Colonic mucosa (tissue), 4 donors: ENCODE results near the gene HDC. TPM values are rescaled to one million over a fixed set of nuclear protein-coding genes. Genes with fewer than 3 reads are reported as not detected.

Experiments used
- DNase-seq: peaks from one replicate; pipeline ENCODE4 v3.0.0-alpha.2; 2020
- H3K27ac ChIP-seq: fragments of 200-600 bp; one replicate; pipeline ENCODE4 v1.8.0; 2021
- H3K27me3 ChIP-seq: fragments of 200-600 bp; one replicate; pipeline ENCODE4 v1.8.0; 2021
- H3K36me3 ChIP-seq: fragments of 200-600 bp; one replicate; pipeline ENCODE4 v1.8.0; 2021
- H3K4me1 ChIP-seq: fragments of 200-600 bp; one replicate; pipeline ENCODE4 v1.8.0; 2021; ENCODE audit warnings: mild to moderate bottlenecking
- H3K4me3 ChIP-seq: fragments of 200-600 bp; one replicate; pipeline ENCODE4 v1.8.0; 2021
- H3K9ac ChIP-seq, 2 donors: one replicate each; pipeline ENCODE4 v1.7.0; 2013; ENCODE audit warnings: control low read depth in 2 of 2, low read depth in 2 of 2, low read length in 2 of 2
- H3K9me3 ChIP-seq: fragments of 200-600 bp; one replicate; pipeline ENCODE4 v1.8.0; 2021
- intact Hi-C: fragments of 100-400 bp; cut with DNase I; formaldehyde crosslinking; loops from one replicate; pipeline ENCODE4 v1.14.1; 2022
- total RNA-seq, 2 donors: library from RNA; stranded (reverse); fragmentation: NEBNext Ultra II Directional in 1 of 2; extraction: Animal tissue kit (Norgen Biotek cat#: 25700) in 1 of 2; gene quantifications; one replicate each; pipeline ENCODE4 v1.2.1, GENCODE V29; 2021
- TF ChIP-seq, protein P1 (sequence below): fragments of 200-600 bp; IDR thresholded peaks from one replicate; pipeline ENCODE4 v1.8.0; 2022; ENCODE audit warnings: antibody characterized with exemption, mild to moderate bottlenecking
- donor health status: healthy.
- donor health status: DM: no; HTN: no; CAD: no.
- donor health status: DM: no; HTN: no; CAD: no.

The HDC gene
- total RNA-seq, 2 donors from 2014 or later, result 2.0 to 4.1 TPM

DNA sequence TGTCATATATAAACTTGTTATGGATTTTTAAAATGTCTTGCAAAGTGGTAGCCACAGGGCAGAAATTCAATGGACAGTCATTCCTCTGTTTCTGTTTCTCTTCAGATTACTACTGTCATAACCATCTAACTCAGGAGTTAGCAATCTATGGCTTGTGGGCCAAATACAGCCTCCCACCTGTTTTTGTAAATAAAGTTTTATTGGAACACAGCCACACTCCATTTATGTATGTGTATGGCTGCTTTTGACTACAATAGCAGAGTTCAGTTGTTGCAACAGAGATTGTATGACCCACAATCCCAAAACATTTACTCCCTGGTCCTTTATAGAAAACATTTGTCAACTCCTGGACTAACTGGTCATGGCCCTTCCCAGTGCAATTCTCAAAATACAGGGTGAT lies 63.5 kb downstream of the HDC start:
- no peak for DNase-seq
- intact Hi-C loops, result no loop called here
- H3K4me3 ChIP-seq, result no peak overlapping the region
- no peak overlapping the region for H3K9ac ChIP-seq
- H3K9me3 ChIP-seq, result no peaks in the 10 kb centered on the region
- no peaks in the 10 kb centered on the region for H3K27me3 ChIP-seq
- no peaks in the 10 kb centered on the region for H3K4me1 ChIP-seq
- no peaks in the 10 kb centered on the region for H3K36me3 ChIP-seq
- TF ChIP-seq, protein P1, sequence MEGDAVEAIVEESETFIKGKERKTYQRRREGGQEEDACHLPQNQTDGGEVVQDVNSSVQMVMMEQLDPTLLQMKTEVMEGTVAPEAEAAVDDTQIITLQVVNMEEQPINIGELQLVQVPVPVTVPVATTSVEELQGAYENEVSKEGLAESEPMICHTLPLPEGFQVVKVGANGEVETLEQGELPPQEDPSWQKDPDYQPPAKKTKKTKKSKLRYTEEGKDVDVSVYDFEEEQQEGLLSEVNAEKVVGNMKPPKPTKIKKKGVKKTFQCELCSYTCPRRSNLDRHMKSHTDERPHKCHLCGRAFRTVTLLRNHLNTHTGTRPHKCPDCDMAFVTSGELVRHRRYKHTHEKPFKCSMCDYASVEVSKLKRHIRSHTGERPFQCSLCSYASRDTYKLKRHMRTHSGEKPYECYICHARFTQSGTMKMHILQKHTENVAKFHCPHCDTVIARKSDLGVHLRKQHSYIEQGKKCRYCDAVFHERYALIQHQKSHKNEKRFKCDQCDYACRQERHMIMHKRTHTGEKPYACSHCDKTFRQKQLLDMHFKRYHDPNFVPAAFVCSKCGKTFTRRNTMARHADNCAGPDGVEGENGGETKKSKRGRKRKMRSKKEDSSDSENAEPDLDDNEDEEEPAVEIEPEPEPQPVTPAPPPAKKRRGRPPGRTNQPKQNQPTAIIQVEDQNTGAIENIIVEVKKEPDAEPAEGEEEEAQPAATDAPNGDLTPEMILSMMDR, result no peak
- H3K27ac ChIP-seq, result no peak overlapping the region

GRCh38 chr15:50192926-50193620 lies 72.5 kb downstream of the HDC start:
- H3K4me1 ChIP-seq, result peaks cover 6% of the 10 kb centered on the region
- no peak overlapping the region for H3K4me3 ChIP-seq
- TF ChIP-seq, protein P1, result no peak
- no peak overlapping the region for H3K9ac ChIP-seq
- no peaks in the 10 kb centered on the region for H3K9me3 ChIP-seq
- intact Hi-C loops, result no loop called here
- H3K27ac ChIP-seq, result no peak overlapping the region
- H3K27me3 ChIP-seq, result no peaks in the 10 kb centered on the region
- no peak for DNase-seq
- no peaks in the 10 kb centered on the region for H3K36me3 ChIP-seq

GRCh38 chr15:50192164-50192563 lies 73.4 kb downstream of the HDC start:
- no peaks in the 10 kb centered on the region for H3K9me3 ChIP-seq
- intact Hi-C loops, result no loop called here
- peaks cover 6% of the 10 kb centered on the region for H3K4me1 ChIP-seq
- no peaks in the 10 kb centered on the region for H3K27me3 ChIP-seq
- DNase-seq, result no peak
- H3K9ac ChIP-seq, result no peak overlapping the region
- H3K4me3 ChIP-seq, result no peak overlapping the region
- no peaks in the 10 kb centered on the region for H3K36me3 ChIP-seq
- TF ChIP-seq, protein P1, result no peak
- H3K27ac ChIP-seq, result no peak overlapping the region

Other genes starting within 250 kb of the HDC start
- 1 to 10 TPM; 2.7 to 3.0 TPM for gene ATP8B4, start 146.5 kb downstream of the HDC start, total RNA-seq
- gene SLC27A2, start 83.5 kb downstream of the HDC start, total RNA-seq, result 10 to 100 TPM; 35.6 to 55.7 TPM
- gene GABPB1, start 89.5 kb upstream of the HDC start, total RNA-seq, result 10 to 100 TPM; 13.6 to 15.7 TPM
- gene USP8, start 158.7 kb upstream of the HDC start, total RNA-seq, result 10 to 100 TPM; 54.4 to 98.9 TPM